ENCODE measurements around the gene SSR3.
"Not testable (repeated sequence)": the region's sequence is repeated elsewhere in the genome, so short reads cannot be mapped to it uniquely, and the experiment has no call there.

The SSR3 gene

DNA sequence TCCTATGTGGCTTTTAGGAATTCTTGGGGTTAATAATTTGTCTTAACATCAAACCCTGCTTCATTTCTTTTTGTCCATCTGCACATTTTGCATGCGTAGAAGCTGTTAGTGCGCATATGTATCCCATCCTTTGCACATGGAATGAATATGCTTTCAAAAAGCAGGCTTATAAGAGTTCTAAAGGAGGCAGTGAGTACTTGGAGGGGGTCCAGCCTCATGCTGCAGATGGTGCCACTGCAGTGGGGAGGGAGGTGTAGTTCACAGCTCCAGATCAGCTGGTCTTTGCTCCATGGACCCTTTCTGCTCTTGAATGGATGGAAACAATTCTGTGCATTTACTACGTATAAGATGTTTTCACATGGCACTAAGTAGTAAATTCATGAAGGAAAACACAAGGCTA lies 20.7 kb upstream of the SSR3 start:
- DNase-seq = no peak
- TF ChIP-seq, protein P1, sequence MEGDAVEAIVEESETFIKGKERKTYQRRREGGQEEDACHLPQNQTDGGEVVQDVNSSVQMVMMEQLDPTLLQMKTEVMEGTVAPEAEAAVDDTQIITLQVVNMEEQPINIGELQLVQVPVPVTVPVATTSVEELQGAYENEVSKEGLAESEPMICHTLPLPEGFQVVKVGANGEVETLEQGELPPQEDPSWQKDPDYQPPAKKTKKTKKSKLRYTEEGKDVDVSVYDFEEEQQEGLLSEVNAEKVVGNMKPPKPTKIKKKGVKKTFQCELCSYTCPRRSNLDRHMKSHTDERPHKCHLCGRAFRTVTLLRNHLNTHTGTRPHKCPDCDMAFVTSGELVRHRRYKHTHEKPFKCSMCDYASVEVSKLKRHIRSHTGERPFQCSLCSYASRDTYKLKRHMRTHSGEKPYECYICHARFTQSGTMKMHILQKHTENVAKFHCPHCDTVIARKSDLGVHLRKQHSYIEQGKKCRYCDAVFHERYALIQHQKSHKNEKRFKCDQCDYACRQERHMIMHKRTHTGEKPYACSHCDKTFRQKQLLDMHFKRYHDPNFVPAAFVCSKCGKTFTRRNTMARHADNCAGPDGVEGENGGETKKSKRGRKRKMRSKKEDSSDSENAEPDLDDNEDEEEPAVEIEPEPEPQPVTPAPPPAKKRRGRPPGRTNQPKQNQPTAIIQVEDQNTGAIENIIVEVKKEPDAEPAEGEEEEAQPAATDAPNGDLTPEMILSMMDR (IDR thresholded peaks at IDR 0.05; ENCODE audit: low read depth, low read length) = no peak
- no peaks in the 10 kb centered on the region for H3K27me3 ChIP-seq (ENCODE audit: insufficient read depth, low read depth, severe bottlenecking)
- no peaks in the 10 kb centered on the region for H3K9me3 ChIP-seq (ENCODE audit: severe bottlenecking)
- H3K27ac ChIP-seq = no peak overlapping the region
- H3K36me3 ChIP-seq = no peaks in the 10 kb centered on the region
- no peak overlapping the region for H3K4me3 ChIP-seq (ENCODE audit: low read depth, low read length)

DNA sequence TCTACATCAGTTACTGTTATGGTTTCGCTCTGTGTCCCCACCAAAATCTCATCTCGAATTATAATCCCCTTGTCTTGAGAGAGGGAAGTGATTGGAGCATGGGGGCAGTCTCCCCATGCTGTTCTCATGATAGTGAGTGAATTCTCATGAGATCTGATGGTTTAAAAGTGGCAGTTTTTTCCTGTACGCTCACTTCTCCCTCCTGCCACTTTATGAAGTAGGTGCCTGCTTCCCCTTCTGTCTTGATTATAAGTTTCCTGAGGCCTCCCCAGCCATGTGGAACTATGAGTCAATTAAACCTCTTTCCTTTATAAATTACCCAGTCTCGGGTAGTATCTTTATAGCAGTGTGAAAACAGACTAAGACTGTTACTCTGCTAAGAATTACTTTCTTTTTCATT lies 15.0 kb upstream of the SSR3 start:
- H3K36me3 ChIP-seq; H3K9me3 ChIP-seq (ENCODE audit: severe bottlenecking); H3K27ac ChIP-seq; H3K27me3 ChIP-seq (ENCODE audit: insufficient read depth, low read depth, severe bottlenecking); H3K4me3 ChIP-seq (ENCODE audit: low read depth, low read length); DNase-seq: not testable (repeated sequence)

GRCh38 chr3:156569016-156569415 lies 14.1 kb upstream of the SSR3 start:
- H3K27me3 ChIP-seq (ENCODE audit: insufficient read depth, low read depth, severe bottlenecking); H3K9me3 ChIP-seq (ENCODE audit: severe bottlenecking); DNase-seq; H3K4me3 ChIP-seq (ENCODE audit: low read depth, low read length); H3K27ac ChIP-seq; H3K36me3 ChIP-seq: not testable (repeated sequence)

DNA sequence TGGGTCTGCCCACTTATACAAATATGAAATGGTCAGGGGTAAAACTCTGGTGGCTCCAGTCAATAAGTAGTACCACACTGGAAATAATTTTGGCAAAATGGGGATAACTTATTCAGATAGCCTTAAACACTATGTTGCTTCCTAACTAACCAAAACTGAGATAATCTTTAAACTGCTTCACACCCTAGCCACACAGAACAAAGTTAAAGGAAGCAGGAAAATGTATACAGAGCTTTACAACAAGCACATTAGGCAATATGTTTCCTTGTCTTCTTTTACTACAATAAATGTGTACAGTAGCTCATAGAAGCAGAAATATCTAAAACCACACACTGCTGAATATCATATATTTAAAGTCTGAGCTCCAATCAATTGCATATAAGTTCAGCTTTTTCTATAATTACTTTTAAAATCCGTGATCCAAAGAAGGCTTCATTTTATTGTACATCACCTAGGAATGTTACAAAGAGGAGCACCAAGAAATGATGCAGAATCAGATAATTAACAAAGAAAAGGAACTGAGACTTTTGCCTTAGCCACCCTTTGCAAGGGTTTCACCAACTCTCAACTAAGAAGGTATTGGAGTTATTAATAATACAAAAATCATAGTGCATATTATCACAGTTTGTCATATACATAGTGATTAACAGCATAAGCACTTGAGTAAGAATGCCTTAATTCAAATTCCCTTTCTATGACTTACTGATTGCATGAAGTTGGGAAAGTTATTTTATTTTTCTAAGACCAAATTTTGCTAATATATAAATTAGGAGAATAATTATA lies 9.2 kb upstream of the SSR3 start:
- DNase-seq = no peak
- H3K4me3 ChIP-seq (ENCODE audit: low read depth, low read length) = no peak overlapping the region
- no peaks in the 10 kb centered on the region for H3K27me3 ChIP-seq (ENCODE audit: insufficient read depth, low read depth, severe bottlenecking)
- H3K36me3 ChIP-seq = no peaks in the 10 kb centered on the region
- no peak overlapping the region for H3K27ac ChIP-seq
- TF ChIP-seq, protein P1 (IDR thresholded peaks at IDR 0.05; ENCODE audit: low read depth, low read length) = no peak
- H3K9me3 ChIP-seq (ENCODE audit: severe bottlenecking) = no peaks in the 10 kb centered on the region

- not testable (repeated sequence) for H3K27me3 ChIP-seq (ENCODE audit: insufficient read depth, low read depth, severe bottlenecking); H3K4me3 ChIP-seq (ENCODE audit: low read depth, low read length); DNase-seq; H3K36me3 ChIP-seq; H3K9me3 ChIP-seq (ENCODE audit: severe bottlenecking); H3K27ac ChIP-seq
These were observed 7.6 kb upstream of the SSR3 start for GRCh38 chr3:156562486-156562885.

DNA sequence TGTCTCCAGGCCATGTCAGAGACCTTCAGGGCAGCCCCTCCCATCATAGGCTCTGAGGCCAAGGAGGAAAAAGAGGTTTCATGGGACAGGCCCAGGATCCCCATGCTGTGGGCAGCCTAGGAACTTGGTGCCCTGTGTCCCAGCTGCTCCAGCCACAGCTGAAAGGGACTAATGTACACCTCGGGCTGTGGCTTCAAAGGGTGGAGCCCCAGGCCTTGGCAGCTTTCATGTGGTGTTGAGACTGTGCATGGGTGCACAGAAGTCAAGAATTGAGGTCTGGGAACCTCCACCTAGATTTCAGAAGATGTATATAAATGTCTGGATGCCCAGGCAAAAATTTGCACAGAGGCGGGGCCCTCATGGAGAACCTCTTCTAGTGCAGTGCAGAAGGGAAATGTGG lies 6.6 kb upstream of the SSR3 start:
- H3K36me3 ChIP-seq = no peaks in the 10 kb centered on the region

DNA sequence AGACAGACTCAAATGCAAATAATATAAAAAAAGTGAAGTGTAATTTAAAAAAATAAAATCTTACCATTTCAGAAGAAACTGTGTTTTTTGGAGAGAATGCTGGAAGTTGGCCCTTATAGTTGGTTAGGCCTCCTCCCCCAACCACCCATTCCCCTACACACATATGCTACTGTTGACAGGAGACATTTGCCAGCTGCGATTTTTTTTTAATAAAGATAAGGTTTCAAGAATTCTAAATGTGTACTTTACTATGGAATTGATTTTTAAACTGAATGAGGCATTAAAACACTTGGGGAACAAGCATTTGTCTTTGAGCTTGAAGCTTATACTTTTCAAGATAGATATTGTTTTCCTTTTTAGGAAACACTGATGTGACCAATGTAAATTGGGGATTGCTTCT lies 4.4 kb upstream of the SSR3 start:
- H3K9me3 ChIP-seq (ENCODE audit: severe bottlenecking) = no peaks in the 10 kb centered on the region
- H3K4me3 ChIP-seq (ENCODE audit: low read depth, low read length) = no peak overlapping the region
- no peak overlapping the region for H3K27ac ChIP-seq
- peaks cover 4% of the 10 kb centered on the region; the same call in 1 of the 2 replicates for H3K36me3 ChIP-seq
- no peaks in the 10 kb centered on the region for H3K27me3 ChIP-seq (ENCODE audit: insufficient read depth, low read depth, severe bottlenecking)
- DNase-seq = no peak
- TF ChIP-seq, protein P1 (IDR thresholded peaks at IDR 0.05; ENCODE audit: low read depth, low read length) = no peak

More for the DNA sequence above, 6.6 kb upstream of the SSR3 start:
- Histone ChIP-seq H3K4me3 (ENCODE audit: low read depth, low read length) (no peak overlapping the region), H3K27me3 (ENCODE audit: insufficient read depth, low read depth, severe bottlenecking) (no peaks in the 10 kb centered on the region), H3K9me3 (ENCODE audit: severe bottlenecking) (no peaks in the 10 kb centered on the region), H3K27ac (no peak overlapping the region)
- DNase-seq = no peak
- TF ChIP-seq, protein P1 (IDR thresholded peaks at IDR 0.05; ENCODE audit: low read depth, low read length) = no peak

All from WERI-Rb-1 (cell line).